HUDEP-2 (cell line): ENCODE data around the gene CHST3.
"Not testable (repeated sequence)": the region's sequence is repeated elsewhere in the genome, so short reads cannot be mapped to it uniquely, and the experiment has no call there.

Experiments used
- DNase-seq, 76 experiments: peaks; one replicate each; lab custom pipeline; 2025; ENCODE audit not compliant: unreplicated experiment in 76 of 76; lab: John Stamatoyannopoulos, UW

The CHST3 gene

DNA sequence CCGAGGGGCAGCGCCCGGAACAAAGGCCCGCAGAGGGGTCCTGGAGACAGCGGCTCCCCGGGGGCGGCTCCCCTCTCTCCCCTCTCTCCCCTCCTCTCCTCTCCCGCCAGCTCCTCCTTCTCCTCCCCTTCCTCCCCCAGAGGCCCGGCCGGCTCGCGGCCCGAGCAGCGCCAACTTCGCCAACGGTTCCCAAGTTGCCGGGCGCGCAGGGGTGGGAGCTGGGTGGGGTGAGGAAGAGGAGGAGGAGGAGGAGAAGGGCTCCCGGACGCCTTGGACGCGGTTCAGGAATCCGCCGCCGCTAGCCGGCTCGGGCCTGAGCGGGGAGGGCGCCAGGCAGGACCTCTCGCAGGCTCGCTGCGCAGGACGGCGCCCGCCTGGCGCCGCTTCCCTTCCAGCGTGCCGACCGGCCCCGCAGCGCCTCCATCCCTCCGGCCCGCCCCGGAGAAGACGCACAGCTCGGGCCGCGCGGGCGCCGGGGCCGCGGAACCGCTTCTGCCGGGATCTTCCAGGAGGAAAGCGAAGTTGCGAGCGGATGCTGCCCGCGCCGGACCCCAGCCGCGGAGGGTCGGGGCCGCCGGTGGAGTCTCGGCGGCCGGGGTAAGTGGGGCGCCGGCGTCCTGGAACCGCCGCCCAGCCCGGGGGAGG, at the start of gene CHST3:
Gene CHST3 (plus strand): TSS at position 298 of the 645 bp plus-strand sequence. CDS start 41,448 bp downstream, outside the sequence.
- peak in 1 of 76 experiments; percentile 20 for DNase-seq

DNA sequence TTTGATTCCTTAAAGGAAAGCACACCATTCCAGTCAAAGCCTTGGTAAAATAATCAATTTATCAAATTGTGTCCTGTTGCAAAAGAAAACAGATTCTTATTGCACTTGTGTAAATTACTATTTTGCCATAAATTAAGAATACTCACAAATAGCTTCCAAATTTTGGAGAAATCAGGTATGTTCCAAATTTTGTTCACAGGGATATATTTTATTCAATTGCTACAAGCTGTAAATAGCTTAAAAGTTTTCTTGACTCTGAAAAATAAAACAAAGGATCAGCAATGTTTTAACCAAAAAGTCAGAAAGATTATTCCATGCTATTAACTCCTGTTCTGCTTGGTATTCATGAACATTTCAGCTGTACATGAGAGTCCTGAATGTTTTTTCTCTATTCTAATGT, 47.4 kb upstream of the CHST3 start:
- no peak for DNase-seq

GRCh38 chr10:71918992-71919391, 45.2 kb upstream of the CHST3 start:
- no peak for DNase-seq

GRCh38 chr10:71919956-71920539, 44.1 kb upstream of the CHST3 start:
- not testable (repeated sequence) for DNase-seq

- peak in 12 of 76 experiments; percentile 1 to 32 (median 12) for DNase-seq
Observed at GRCh38 chr10:71920540-71921323, 43.5 kb upstream of the CHST3 start.

DNA sequence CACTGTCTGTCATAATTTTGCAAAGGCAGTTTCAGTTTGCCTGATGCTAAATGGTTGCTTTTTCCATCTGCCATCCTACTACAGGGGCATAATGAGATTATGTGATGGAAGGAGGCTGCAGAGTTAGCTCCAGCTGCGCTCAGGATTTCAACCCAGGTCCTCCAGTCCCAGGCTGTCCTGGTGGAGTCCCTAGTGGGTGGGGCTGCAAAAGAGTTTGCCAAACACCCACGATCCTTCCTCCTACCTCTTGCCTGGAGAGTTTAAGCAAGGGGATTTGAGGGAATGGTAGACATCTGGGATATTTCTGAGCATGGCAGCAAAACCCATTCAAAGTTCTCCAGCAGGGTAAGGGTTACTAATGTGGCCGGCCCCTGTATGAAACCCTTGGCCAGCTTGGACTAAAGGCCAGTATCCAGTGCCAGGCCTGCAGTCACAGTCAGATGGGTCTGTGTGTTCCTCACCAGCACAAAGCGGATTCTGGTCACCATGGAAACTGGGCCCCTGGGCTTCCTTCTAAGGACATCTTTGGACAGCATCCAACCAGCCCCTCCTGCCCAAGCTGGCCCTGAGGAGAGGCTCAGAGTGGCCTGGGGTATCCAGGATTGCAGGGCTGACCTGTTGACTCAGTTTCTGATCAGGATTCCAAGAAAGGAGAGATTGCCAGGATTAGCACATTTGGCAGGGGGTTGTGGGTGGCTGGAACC, 42.7 kb upstream of the CHST3 start:
- DNase-seq, result no peak

GRCh38 chr10:71923138-71923692, 41.0 kb upstream of the CHST3 start:
- no peak for DNase-seq

DNA sequence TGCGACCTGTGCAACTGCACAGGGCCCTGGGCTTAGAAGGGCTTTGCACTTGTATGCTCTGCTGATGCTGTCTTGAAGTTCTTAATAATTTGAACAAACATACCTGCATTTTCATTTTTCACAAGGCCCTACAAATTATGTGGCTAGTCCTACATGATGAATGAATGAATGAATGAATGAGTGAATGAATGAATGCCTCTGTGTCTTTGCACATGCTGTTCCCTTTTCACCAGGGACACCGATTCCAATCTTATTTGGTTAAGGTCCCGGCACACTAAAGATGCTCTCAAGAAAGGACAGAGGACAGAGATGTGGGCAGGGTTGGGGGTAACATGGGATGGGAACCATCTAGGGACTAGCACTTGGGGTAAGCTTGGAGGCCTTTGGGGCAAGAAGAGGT, 39.4 kb upstream of the CHST3 start:
- no peak for DNase-seq

- DNase-seq, result no peak
Observed at GRCh38 chr10:71927159-71927558, 37.0 kb upstream of the CHST3 start.

GRCh38 chr10:71927776-71928592, 36.2 kb upstream of the CHST3 start:
- no peak for DNase-seq

DNA sequence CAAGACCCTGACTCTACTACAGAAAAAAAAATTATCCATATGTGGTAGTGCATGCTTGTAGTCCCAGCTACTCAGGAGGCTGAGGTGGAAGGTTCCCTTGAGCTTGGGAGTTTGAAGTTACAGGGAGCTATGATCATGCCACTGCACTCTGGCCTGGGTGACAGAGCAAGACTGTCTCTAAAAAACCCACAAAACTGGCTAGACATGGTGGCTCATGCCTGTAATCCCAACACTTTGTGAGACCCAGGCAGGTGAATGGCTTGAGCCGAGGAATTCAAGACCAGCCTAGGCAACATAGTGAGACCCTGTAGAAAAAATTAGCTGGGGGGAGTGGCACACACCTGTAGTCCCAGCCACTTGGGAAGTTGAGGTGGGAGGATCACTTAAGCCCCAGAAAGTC, 32.9 kb upstream of the CHST3 start:
- no peak for DNase-seq

DNA sequence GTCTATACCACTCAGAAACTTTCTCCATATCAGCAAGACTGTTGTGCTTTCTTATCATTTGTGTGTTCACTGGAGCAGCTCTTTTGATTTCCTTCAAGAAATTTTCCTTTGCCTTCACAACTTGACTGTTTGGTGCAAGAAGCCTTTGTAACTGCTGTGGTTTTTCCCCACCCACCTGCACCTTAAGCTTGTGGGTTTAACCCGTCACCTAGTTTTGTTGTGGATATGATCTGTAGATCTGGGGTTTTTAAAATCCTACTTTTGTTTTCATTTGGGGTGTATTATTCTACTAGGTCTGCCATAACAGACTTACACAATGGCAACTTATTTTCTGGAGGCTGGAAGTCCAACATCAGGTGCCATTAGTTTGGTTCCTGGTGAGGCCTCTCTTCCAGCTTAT, 30.5 kb upstream of the CHST3 start:
- DNase-seq, result no peak

- DNase-seq, result no peak
Observed at GRCh38 chr10:71938211-71938610, 26.0 kb upstream of the CHST3 start.

DNA sequence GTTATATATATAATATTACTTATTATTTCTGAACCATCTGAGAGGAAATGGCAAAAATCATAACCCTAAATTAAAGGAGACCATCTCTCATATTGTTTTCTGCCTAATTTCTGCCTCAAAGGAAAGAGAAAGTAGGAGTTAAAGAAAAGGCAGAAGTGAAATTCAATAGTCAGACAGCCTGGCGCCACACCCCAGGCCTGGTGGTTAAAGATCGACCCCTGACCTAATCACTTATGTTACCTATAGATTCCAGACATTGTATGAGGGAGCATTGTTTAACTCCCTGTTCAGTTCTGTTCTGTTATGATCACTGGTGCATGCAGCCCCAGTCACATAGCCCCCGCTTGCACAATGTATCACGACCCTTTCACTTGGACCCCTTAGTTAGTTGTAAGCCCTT, 24.9 kb upstream of the CHST3 start:
- DNase-seq, result no peak

DNA sequence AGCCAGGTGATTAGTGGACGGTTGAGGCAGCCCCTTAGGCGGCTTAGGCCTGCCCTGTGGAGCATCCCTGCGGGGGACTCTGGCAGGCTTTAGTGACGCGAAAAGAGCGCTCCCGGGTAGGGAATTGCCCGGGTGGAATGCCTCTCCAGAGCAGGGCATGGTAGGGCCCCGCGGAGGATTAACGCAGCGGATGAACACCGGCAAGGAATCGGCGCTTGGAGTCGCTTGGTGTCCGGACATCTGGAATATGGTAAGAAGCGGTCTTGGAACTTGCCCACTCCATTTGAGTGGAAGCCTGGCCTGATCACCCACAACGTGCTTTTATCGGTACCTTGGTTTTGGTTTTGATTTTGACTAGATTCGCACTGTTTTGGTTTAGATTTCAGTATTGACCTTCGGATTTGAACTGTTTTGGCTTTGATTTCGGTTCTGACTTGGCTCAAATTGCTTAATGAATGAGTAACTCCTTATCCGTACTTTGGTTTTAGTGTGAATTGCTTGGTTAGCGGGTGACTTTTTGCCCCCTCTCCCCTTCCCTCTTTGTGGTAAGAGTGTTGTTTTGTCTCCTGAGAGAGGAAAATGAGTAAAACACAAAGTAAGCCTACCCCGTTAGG, 24.2 kb upstream of the CHST3 start:
- DNase-seq, result no peak

GRCh38 chr10:71940752-71941151, 23.4 kb upstream of the CHST3 start:
- no peak for DNase-seq

GRCh38 chr10:71941318-71941717, 22.9 kb upstream of the CHST3 start:
- DNase-seq, result no peak

- DNase-seq, result no peak
Observed at GRCh38 chr10:71945819-71946474, 18.2 kb upstream of the CHST3 start.

DNA sequence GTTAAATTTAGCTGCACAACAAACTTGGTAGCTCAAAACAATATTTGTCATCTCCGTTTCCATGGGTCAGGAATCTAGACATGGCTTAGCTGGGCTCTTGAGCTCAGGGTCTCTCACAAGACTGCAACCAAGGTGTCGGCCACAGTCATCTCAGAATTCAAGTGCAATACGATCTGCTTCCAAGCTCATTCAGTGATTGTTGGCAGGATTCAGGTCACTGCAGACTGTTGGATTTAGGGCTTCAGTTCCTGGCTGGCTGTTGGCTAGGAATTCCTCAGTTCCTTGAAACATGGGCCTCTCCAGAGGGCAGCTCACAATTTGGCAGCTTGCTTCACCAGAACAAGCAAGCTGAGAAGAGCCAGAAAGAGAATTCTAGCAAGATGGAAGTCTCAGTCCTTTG, 17.5 kb upstream of the CHST3 start:
- no peak for DNase-seq
